Breast epithelium (tissue), 3 donors: Measurements from ENCODE around the gene CROCC2.

Experiments
- POLR2AphosphoS5 ChIP-seq, 3 donors: sonication (generic); formaldehyde crosslinking; IDR thresholded peaks; one replicate each; pipeline ENCODE4 v1.6.1; 2017; ENCODE audit warnings: antibody characterized with exemption in 3 of 3
- TF ChIP-seq, protein P1 (sequence below), 3 donors: fragments of 450-650 bp; IDR thresholded peaks; one replicate each; pipeline ENCODE4 v1.5.1; 2016 to 2017; ENCODE audit warnings: antibody characterized with exemption in 3 of 3, mild to moderate bottlenecking in 3 of 3, moderate library complexity in 3 of 3

DNA sequence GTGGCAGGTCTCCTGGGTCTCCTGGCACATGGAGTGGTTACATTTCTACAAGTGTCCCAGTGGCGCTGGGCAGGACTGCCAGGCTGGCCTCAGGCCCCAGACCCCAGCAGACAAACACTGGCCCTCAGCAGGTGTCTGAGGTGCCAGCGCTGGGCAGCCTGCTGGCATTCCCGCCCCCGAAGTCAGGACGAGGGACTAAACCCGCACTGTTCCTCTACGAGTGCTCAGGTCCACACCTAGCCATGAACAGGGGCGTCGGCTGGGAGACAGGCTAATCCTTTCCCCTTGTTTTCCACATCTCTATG, 105.1 kb downstream of the CROCC2 start:
- no peak for TF ChIP-seq POLR2AphosphoS5 (IDR thresholded peaks at IDR 0.05)
- TF ChIP-seq, protein P1, sequence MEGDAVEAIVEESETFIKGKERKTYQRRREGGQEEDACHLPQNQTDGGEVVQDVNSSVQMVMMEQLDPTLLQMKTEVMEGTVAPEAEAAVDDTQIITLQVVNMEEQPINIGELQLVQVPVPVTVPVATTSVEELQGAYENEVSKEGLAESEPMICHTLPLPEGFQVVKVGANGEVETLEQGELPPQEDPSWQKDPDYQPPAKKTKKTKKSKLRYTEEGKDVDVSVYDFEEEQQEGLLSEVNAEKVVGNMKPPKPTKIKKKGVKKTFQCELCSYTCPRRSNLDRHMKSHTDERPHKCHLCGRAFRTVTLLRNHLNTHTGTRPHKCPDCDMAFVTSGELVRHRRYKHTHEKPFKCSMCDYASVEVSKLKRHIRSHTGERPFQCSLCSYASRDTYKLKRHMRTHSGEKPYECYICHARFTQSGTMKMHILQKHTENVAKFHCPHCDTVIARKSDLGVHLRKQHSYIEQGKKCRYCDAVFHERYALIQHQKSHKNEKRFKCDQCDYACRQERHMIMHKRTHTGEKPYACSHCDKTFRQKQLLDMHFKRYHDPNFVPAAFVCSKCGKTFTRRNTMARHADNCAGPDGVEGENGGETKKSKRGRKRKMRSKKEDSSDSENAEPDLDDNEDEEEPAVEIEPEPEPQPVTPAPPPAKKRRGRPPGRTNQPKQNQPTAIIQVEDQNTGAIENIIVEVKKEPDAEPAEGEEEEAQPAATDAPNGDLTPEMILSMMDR (IDR thresholded peaks at IDR 0.05), result no peak
